Left lung (tissue), 10 donors: ENCODE results near the gene RNF181. TPM values are rescaled to one million over a fixed set of nuclear protein-coding genes. Genes with fewer than 3 reads are reported as not detected.
"Not testable (repeated sequence)": the region's sequence is repeated elsewhere in the genome, so short reads cannot be mapped to it uniquely, and the experiment has no call there.

Experiments
- ATAC-seq: fragments of 200-7000 bp; cut with Tn5 transposase; one replicate; pipeline ENCODE4 v1.9.1; 2020; ENCODE audit warnings: moderate library complexity
- DNase-seq, 4 donors: peaks; one replicate each; pipeline ENCODE4 v3.0.0-alpha.2; 2013 to 2020
- H3K27ac ChIP-seq, 2 donors: fragments of 200-600 bp; sonication (generic) in 1 of 2; one replicate each; pipeline versions ENCODE4 v1.5.0 to v1.8.0; 2020 to 2021
- H3K27me3 ChIP-seq, 2 donors: fragments of 200-600 bp; sonication (generic) in 1 of 2; one replicate each; pipeline versions ENCODE4 v1.5.0 to v1.8.0; 2020 to 2021
- H3K36me3 ChIP-seq, 2 donors: fragments of 200-600 bp; sonication (generic) in 1 of 2; one replicate each; pipeline versions ENCODE4 v1.5.0 to v1.8.0; 2020 to 2021
- H3K4me1 ChIP-seq, 2 donors: fragments of 200-600 bp; one replicate each; pipeline ENCODE4 v1.8.0; 2021
- H3K4me3 ChIP-seq, 2 donors: fragments of 200-600 bp; sonication (generic) in 1 of 2; one replicate each; pipeline versions ENCODE4 v1.5.0 to v1.8.0; 2020 to 2021; ENCODE audit warnings: mild to moderate bottlenecking in 1 of 2
- H3K9me3 ChIP-seq, 2 donors: fragments of 200-600 bp; sonication (generic) in 1 of 2; one replicate each; pipeline versions ENCODE4 v1.5.0 to v1.8.0; 2020 to 2021
- intact Hi-C, 2 donors: fragments of 100-400 bp; cut with DNase I; formaldehyde crosslinking; loops; one replicate each; pipeline versions ENCODE4 v1.11.2 to v1.14.2; 2022
- polyA plus RNA-seq, 6 donors: library from polyadenylated mRNA; unstranded; fragments of 120-200 nt; gene quantifications; one replicate each; pipeline ENCODE4 v1.2.1, GENCODE V29; 2013; ENCODE audit not compliant: insufficient read length in 6 of 6
- total RNA-seq, 2 donors: library from RNA; stranded (reverse); fragmentation: NEBNext Ultra II Directional; extraction: Animal tissue kit (Norgen Biotek cat#: 25700); gene quantifications; one replicate each; pipeline ENCODE4 v1.2.1, GENCODE V29; 2021
- TF ChIP-seq, protein P1 (sequence below), 2 donors: fragments of 200-600 bp; sonication (generic) in 1 of 2; IDR thresholded peaks; one replicate each; pipeline versions ENCODE4 v1.5.0 to v1.8.0; 2021; ENCODE audit warnings: antibody characterized with exemption in 2 of 2
- donor health status: DM: no; HTN: yes; CAD: no.
- donor health status: DM: no; HTN: no; CAD: no.

RNF181 gene
- total and polyA plus RNA-seq, 8 donors: 94.9 to 109 (median 101) TPM

DNA sequence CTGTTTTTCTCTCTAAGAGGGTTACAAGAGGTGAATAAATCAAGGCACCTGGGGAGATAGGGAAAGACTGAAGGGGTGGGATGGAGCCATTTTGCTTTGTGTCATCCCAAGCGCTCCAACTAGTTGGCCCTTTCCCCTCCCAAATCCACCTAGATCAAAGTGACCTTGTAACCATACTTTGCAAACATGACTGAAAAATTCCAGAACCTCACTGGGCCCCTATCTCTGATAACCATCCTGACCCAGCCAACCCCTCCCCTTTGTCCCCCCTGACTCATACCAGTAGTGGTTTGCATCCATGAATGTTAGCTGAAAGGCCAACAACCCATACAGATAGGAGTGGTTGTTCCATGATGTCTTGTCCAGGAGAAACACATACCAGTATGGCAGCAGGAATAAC lies 37.4 kb upstream of the RNF181 start:
- intact Hi-C loops: loop anchor here in 1 of 2 donors (10.0 kb wide), 1 partner anchor 143 kb away; the partner anchor contains the start of genes CAPG and SH2D6
- no peak overlapping the region for H3K27ac ChIP-seq

DNA sequence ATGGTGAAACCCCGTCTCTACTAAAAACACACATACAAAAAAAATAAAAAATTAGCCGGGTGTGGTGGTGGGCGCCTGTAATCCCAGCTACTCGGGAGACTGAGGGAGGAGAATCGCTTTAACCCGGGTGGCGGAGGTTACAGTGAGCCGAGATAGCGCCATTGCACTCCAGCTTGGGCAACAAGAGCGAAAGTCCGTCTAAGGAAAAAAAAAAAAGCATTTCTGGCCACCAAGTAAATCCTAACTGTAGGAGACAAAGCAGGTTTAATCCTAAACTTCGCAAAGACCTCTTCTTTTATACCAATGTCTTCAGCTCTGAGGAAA lies 35.2 kb upstream of the RNF181 start:
- H3K27me3 ChIP-seq, intact Hi-C loops, ATAC-seq, H3K9me3 ChIP-seq, DNase-seq: not testable (repeated sequence)
- Histone ChIP-seq H3K27ac (peak overlapping the region; percentile 87), H3K4me1 (peaks cover 4 to 29% of the 10 kb centered on the region in 2 donors), H3K4me3 (peak overlapping the region; percentile 73 to 78), H3K36me3 (peaks cover 0 to 27% of the 10 kb centered on the region in 2 donors)

More for the DNA sequence above, 37.4 kb upstream of the RNF181 start:
- H3K9me3 ChIP-seq: no peaks in the 10 kb centered on the region
- ATAC-seq (no peak), DNase-seq (no peak)
- TF ChIP-seq, protein P1, sequence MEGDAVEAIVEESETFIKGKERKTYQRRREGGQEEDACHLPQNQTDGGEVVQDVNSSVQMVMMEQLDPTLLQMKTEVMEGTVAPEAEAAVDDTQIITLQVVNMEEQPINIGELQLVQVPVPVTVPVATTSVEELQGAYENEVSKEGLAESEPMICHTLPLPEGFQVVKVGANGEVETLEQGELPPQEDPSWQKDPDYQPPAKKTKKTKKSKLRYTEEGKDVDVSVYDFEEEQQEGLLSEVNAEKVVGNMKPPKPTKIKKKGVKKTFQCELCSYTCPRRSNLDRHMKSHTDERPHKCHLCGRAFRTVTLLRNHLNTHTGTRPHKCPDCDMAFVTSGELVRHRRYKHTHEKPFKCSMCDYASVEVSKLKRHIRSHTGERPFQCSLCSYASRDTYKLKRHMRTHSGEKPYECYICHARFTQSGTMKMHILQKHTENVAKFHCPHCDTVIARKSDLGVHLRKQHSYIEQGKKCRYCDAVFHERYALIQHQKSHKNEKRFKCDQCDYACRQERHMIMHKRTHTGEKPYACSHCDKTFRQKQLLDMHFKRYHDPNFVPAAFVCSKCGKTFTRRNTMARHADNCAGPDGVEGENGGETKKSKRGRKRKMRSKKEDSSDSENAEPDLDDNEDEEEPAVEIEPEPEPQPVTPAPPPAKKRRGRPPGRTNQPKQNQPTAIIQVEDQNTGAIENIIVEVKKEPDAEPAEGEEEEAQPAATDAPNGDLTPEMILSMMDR (IDR thresholded peaks at IDR 0.05): no peak
- no peaks in the 10 kb centered on the region for H3K27me3 ChIP-seq
- H3K4me3 ChIP-seq: no peak overlapping the region
- peaks cover 0 to 49% of the 10 kb centered on the region in 2 donors for H3K36me3 ChIP-seq
- peaks cover 4 to 29% of the 10 kb centered on the region in 2 donors for H3K4me1 ChIP-seq

DNA sequence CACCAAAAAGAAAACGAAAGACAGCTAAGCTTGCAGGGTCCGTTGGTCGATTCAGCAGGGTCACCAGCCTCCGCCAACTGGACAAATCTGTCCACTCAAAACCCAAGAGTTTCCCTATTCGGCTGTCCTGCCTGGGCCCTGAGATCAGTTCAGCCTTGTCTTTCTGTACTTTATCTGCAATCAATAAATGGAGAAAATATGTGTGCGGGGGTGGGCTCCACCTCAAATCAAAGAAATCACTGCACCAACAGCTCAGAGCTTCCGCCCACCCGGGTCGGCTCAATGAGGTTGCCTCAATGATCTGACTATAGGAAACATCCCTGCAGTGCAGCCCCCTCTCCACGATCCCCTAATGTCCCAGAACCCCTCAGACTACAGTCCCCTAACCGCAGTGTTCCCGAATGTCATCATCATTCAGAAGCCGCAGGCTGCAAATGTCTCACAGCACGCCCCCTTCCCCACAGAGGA lies 34.7 kb upstream of the RNF181 start:
- H3K36me3 ChIP-seq: peaks cover 0 to 23% of the 10 kb centered on the region in 2 donors
- ATAC-seq (peak; percentile 5), DNase-seq (no peak)
- TF ChIP-seq, protein P1 (IDR thresholded peaks at IDR 0.05): no peak
- peak overlapping the region; percentile 87 for H3K27ac ChIP-seq
- H3K4me3 ChIP-seq: peak overlapping the region; percentile 73 to 78
- H3K27me3 ChIP-seq: no peaks in the 10 kb centered on the region
- H3K9me3 ChIP-seq: no peaks in the 10 kb centered on the region
- H3K4me1 ChIP-seq: peaks cover 4 to 29% of the 10 kb centered on the region in 2 donors
- intact Hi-C loops: no loop called here

DNA sequence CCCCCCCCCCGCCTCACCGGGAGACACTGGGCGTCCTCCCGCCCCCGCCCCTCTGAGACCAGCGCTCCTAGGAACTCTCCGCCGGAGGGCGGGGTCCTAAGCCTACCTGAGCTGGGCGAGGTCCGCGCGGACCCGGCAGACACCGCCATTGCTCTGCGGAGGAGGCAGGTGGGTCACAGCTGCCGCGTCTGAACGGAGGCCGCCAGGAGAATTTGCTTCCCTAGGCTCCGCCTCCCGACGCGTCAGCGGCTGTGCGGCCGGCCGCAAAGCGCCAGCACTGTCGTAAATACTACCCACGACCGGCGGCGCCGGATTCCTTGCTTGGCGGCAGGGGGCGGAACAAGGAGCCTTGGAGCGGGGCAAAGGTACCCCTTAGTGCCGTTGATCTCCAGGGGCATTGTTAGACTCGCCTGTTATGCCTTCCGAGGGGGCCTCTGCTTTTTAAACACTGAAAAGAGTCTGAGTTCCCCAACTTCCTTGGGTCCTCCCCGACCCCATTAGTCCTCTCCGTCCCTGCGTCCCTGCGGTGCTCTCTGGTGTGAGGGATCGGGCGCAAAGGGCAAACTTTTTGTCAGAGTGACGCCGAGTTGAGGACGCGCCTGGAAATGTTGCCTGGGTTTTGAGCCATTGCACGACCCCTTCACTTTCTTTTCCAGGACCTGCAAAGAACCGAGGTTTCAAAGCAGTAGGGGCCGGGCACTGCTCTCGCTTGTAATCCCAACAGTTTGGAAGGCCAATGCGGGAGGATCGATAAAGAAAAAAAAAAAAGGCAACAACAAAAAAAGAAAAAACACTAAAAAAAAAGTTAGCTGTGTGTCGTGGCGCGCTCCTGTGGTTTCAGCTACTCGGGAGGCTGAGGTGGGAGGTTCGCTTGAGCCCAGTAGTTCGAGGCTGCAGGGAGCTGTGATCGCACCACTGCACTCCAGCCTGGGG lies 34.0 kb upstream of the RNF181 start, which contains the start of gene GGCX:
Gene GGCX, minus strand, starts transcription at position 214 of the 933 bp plus-strand sequence. Its CDS starts 65 bp downstream, at position 149.
- no peaks in the 10 kb centered on the region for H3K9me3 ChIP-seq
- ATAC-seq: peak; percentile 94
- H3K4me3 ChIP-seq: peak within 1 kb of the TSS; percentile 73 to 78
- intact Hi-C loops: no loop called here
- DNase-seq: peak; percentile 94 to 99 (median 97)
- H3K27ac ChIP-seq: peak within 1 kb of the TSS; percentile 87
- TF ChIP-seq, protein P1 (IDR thresholded peaks at IDR 0.05): peak in 1 of 2 donors; percentile 32
- peaks cover 0 to 16% of the 10 kb centered on the region in 2 donors for H3K36me3 ChIP-seq
- H3K27me3 ChIP-seq: no peaks in the 10 kb centered on the region
- H3K4me1 ChIP-seq: peaks cover 4 to 29% of the 10 kb centered on the region in 2 donors

DNA sequence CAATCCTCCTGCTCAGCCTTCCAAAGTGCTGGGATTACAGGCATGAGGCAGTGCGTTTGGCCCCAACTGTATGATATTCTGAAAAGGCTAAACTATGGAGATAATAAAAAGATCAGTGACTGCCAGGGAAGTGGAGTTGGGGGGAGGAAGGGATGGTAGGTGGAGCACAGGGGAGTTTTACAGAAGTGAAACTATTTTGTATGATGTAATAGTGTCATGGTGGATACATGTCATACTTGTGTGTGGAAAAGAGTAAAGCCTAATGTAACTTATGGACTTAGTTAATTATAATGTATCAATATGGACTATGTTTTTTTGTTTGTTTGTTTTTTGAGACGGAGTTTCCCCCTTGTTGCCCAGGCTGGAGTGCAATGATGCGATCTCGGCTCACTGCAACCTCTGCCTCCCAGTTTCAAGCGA lies 31.4 kb upstream of the RNF181 start:
- intact Hi-C loops: no loop called here
- H3K27me3 ChIP-seq: no peaks in the 10 kb centered on the region

More for the DNA sequence above, 31.4 kb upstream of the RNF181 start:
- Histone ChIP-seq H3K4me3 (no peak overlapping the region), H3K36me3 (peaks cover 0 to under 1% of the 10 kb centered on the region in 2 donors), H3K27ac (peak overlapping the region in 1 of 2 donors; percentile 25), H3K9me3 (no peaks in the 10 kb centered on the region), H3K4me1 (peaks cover 4 to 24% of the 10 kb centered on the region in 2 donors)
- ATAC-seq (no peak), DNase-seq (no peak)
- TF ChIP-seq, protein P1 (IDR thresholded peaks at IDR 0.05): no peak
